GM08714 (cell line): Measurements from ENCODE around the gene TLE7.

Experiments used
- H3K4me3 ChIP-seq: fragments of 200-500 bp; sonication (Bioruptor generic); 2 replicates; pipeline ENCODE4 v1.5.1; 2014; ENCODE audit warnings: mild to moderate bottlenecking, low read length, inconsistent platforms
- ZNF274 ChIP-seq: IDR thresholded peaks from 2 replicates; pipeline ENCODE4 v1.6.1; 2012; ENCODE audit warnings: mild to moderate bottlenecking, low read depth, low read length

Gene TLE7

DNA sequence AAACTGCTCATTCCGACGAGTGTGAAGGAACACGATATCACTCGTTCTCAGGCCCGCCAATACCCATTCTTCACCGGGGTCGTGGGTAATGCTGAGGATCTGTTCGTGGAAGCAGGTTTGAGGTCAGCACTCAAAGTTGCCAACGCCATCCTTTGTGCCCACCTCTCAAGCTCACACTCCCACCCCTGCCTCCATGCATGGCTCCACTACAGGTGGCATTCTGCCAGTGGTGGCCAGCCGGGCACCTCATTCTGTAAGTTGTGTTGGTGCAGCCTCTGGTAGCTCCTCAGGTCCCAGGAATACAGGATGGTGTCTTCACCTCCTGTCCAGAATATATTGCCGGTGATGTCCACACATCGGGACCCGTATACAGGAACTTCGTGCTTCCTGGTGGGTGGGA, 10.7 kb downstream of the TLE7 start:
- no peak overlapping the region for H3K4me3 ChIP-seq
- TF ChIP-seq ZNF274, result no peak

DNA sequence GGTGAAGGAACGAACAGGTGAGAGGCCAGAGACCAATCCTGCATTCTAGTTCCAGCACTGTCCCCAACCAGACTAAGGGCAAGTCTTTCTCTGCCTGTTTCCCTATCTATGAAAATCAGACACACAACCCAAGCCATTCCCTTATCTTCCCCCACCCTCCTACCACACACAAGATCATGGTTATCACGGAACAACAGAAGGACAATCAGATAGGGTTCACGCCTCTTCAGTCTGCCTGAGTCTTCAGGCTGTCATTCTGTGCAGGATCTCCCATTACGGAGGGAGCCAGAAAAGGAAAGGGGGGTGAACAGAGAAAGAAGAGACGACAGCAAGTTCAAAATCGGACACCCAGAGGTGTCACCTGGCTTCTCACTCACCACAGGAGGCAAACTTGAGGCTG, 11.1 kb downstream of the TLE7 start:
- no peak for TF ChIP-seq ZNF274
- no peak overlapping the region for H3K4me3 ChIP-seq

DNA sequence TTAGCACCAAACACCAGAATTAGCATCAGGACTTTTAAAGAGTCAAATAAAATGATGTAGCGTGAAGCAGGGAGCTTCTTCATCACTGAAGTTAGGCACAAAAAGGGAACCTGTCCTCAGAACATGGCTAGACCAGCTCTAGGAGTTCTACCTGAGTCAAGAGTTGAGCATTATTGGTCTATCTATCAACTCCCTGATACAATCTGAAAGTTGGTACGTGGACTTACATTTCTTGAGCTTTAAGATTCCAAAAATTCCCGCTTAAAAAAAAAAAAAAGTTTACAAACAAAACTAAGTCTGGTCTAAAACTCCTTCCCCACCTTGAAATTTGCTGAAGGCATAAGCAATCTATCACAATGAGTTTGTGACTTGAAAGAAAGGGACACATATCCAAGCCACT, 12.3 kb downstream of the TLE7 start:
- TF ChIP-seq ZNF274, result no peak
- no peak overlapping the region for H3K4me3 ChIP-seq

DNA sequence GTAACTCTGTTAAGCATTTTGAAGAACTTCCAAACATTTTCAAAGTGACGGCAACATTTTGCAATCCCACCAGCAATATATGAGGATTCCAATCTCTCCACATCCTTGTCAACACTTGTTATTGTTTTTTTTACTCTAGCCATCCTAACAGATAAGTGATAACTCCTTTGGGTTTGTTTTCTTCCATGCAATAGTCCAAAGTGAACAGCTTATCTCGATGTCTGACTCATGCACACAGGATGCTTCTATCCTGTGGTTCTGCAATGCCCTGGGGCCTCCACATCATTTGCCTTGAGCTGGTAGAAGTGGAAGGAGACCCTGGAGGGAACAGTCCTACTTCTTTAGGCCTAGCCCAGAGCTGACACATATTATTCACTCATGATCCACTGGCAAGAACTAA, 13.0 kb downstream of the TLE7 start:
- TF ChIP-seq ZNF274, result no peak
- no peak overlapping the region for H3K4me3 ChIP-seq

DNA sequence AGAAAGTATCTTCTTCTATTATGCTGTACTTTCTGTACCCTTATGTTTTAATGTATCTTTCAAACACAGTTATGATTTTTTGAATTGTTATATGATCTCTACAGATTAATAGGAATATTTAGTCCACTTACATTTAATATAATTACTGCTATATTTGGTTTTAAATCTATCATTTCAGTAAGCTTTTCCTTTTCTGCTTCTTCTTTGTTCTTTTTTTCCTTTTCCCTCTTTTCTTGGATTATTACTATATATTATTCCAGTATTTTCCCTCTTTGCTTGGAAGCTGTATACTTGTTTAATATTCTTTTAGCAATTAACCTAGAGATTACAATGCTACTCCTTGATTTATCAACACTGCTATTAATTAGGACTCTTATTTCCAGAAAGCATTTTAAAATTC, 13.5 kb downstream of the TLE7 start:
- no peak overlapping the region for H3K4me3 ChIP-seq
- TF ChIP-seq ZNF274, result no peak

DNA sequence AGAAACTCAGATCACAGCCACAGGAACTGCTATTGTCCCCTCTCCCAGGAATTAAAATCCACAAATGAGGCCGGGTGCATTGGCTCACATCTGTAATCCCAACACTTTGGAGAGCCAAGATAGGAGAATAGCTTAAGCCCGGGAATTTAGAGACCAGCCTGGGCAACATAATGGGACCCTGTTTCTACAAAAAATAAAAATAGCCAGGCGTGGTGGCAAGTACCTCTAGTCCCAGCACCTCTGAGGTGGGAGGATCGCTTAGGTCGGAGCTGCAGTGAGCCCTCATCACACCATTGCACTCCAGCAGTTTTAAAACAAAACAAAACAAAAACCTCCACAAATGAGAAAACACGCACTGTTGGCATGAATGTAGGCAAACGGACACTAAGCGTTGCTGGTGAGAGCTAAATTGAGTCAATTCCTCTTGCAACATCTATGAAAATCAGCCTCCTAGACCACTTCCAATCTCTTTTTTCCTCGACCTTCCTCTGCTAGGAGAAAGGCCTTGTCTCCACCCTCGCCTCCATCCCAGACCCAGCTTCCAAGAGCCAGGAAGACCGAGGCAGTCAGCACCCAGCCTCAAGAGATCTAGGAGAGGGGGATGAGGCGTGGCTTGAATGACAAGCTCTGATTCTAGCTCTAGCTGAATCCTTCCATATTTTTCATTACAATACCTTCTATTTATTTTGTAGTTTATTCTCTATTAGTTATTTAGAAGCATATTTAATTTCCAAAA, 14.8 kb downstream of the TLE7 start:
- no peak overlapping the region for H3K4me3 ChIP-seq
- no peak for TF ChIP-seq ZNF274

DNA sequence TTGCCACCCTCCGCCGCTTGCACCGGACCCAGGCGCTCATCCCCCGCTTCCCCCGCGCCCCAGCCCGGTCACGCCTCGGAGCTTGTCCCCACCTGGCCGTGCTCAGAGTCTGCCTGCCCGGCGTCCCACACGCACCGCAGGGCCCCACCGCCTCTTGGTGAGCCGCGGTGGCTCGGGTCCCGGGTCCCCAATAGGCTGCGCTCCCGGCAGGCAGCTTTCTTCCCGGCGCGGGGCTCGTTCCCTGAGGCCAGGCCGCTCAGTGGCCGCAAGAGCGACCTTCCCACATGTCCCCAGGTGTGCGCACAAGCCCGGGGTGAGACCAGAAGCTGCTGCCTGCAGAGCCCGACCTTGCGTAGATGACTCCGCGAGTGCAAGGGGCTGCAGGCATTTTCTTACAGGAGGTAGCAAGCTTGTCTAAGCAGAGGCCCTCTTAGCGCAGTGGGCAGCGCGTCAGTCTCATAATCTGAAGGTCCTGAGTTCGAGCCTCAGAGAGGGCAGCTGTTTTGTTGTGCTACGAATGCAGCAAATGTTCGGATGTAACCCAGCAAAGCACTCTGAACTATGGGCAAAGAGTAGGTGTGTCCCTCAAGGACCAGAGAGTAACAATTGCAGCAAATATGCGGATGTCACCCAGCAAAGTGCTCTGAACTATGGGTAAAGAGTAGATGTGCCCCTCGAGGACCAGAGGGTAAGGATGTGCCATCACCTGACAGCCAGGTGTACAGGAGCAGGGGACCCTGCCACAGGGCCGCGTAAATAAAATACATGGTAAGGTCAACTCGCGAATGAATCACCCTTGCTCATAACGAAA, 15.6 kb downstream of the TLE7 start:
- no peak overlapping the region for H3K4me3 ChIP-seq

DNA sequence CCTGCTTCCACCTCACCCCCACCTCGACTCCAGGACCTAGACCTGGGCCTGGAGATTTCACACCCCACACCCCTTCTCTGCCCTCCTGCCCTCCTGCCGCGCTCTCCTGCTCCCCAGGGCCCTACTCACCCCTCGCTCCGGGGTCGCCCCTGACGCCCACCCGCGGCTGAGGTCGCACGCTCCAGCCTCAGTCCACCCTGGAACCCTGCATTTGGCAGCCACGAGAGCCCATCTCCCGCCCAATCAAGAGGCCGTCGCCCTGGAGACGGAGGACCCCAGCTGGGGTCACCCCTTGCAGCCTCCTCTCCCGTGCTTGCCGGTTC, 16.1 kb downstream of the TLE7 start:
- H3K4me3 ChIP-seq, result no peak overlapping the region
- TF ChIP-seq ZNF274, result no peak

More for the DNA sequence above, 15.6 kb downstream of the TLE7 start:
- TF ChIP-seq ZNF274, result no peak

DNA sequence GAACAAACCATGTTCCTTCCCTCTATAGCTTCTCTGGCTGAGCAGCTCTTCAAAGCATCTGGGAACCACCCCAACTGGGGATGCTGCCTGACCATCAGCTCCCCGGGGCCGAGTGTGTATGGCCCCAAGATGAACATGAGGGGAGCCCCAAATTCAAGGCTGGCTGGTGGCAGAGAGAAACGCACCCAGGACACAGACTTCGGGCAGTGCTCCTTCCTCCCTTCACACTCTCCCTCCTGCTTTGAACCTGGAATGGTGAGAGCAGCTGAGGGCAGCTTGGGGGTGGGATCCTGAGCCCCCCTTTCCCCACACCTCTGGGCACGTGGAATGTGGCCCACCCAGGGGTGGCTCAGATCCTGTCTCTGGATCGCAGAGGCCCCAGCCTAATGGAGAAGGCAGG, 17.2 kb downstream of the TLE7 start:
- no peak for TF ChIP-seq ZNF274
- no peak overlapping the region for H3K4me3 ChIP-seq

DNA sequence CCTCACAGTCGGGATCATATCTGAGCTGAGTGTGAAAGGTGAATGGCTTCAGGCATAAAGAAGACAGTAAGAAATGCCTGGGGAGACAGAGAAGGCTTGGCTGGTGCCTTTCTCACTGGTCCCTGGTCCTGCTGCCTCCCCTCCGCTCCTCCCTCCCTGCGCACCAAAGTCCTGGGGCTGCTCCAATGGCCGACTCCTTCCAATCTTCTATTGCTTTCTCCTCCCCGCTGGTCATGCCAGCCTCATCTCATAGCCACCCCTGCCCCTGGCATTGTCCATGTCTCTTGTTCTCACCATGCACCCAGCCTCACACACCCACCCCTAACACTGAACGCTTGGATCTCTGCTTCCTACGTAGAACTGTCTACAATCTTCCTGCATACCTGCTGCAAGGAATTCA, 18.0 kb downstream of the TLE7 start:
- TF ChIP-seq ZNF274, result no peak
- no peak overlapping the region for H3K4me3 ChIP-seq

DNA sequence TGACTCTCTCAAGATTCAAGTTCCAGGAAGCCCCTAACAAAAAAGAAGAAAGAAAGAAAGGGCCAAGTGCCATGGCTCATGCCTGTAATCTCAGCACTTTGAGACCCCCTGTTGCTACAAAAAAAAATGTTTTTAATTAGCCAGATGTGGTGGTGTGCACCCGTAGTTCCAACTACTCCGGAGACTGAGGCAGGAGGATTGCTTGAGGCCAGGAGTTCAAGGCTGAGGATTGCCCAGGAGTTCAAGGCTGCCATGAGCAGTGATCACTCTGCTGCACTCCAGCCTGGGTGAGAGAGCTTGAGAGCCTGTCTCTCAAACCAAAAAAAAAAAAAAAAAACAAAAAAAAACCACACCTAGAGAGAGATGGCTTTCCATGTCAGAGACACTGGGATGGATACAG, 18.8 kb downstream of the TLE7 start:
- no peak overlapping the region for H3K4me3 ChIP-seq
- no peak for TF ChIP-seq ZNF274

DNA sequence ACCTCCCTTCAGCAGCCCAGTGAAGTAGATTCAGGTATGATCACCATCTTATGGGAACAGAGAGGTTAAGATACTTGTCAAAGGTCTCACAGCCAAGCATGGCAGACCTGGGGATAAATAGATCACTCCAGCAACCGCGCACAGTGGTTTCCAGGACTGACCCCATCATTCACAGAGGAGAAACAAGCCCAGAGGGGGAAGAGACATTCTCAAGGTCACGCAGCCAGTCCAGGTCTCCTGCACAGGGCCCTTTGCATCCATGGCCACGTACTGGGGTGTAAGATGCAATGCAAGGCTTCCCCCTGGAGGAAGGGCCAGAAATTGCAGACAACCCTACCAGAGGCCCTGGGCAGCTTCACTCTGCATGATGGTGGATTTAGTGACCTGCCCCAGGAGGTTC, 19.9 kb downstream of the TLE7 start:
- H3K4me3 ChIP-seq, result no peak overlapping the region
- no peak for TF ChIP-seq ZNF274

DNA sequence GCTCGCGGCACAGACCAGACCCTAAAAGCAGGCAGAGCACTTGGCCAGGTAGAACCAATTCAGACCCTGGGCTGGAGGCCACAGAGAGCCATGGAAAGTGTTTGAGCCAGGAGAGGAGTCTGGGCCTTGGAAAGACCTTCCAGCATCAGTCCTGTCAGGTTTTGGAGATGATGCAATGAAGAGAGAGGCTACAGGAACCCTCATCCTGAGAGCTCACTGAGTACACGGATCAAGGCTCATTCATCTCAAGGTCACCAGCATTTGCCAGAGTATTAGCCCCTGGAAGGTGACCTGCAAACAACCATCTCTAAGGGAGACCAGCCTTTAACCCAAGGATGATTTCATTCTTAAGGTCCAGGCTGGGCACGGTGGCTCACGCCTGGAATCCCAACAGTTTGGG, 27.8 kb downstream of the TLE7 start:
- TF ChIP-seq ZNF274, result no peak

DNA sequence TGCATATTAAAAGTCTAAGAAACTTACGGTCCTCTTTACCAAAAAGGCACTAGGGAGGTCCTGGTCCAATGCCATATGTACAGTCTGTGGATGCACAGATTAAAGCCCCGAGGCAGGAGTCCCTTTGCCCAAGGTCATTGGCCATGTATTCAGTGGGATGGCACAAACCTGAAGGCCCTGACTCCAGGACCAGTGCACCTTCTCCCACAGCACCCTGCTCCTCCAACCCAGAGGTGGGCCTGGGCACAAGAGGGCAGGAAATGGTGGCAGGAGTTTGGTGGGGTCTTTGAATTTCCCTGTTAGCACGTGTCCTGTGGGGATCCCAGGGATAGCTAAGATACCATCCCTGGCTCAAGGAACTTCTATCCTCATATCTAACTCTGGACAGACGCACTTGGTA, 28.5 kb downstream of the TLE7 start:
- TF ChIP-seq ZNF274, result no peak
- H3K4me3 ChIP-seq, result no peak overlapping the region

More for the DNA sequence above, 27.8 kb downstream of the TLE7 start:
- H3K4me3 ChIP-seq, result no peak overlapping the region
